HepG2 (cell line): ENCODE measurements around the gene HS3ST3B1.

ENCODE experiments used
- CC2D1A ChIP-seq: sonication (generic); formaldehyde crosslinking; IDR thresholded peaks from 2 replicates; pipeline ENCODE4 v1.8.1; 2023; ENCODE audit warnings: mild to moderate bottlenecking, missing genetic modification reagents
- FOXK2 ChIP-seq: fragments of 450-650 bp; IDR thresholded peaks from 2 replicates; pipeline ENCODE4 v1.6.1; 2016
- HNRNPH1 ChIP-seq: fragments of 200-400 bp; formaldehyde crosslinking; optimal IDR thresholded peaks from 2 replicates; pipeline ENCODE3; 2017; ENCODE audit warnings: mild to moderate bottlenecking, low read depth, low read length
- SP2 ChIP-seq: sonication (generic); formaldehyde crosslinking; IDR thresholded peaks from 2 replicates; pipeline ENCODE4 v1.5.1; 2020; ENCODE audit warnings: mild to moderate bottlenecking, missing genetic modification reagents
- ZFP37 ChIP-seq: sonication (generic); formaldehyde crosslinking; IDR thresholded peaks from 2 replicates; pipeline ENCODE4 v1.4.0; 2020; ENCODE audit warnings: missing genetic modification reagents, borderline replicate concordance
- ZNF644 ChIP-seq: IDR thresholded peaks from 2 replicates; pipeline ENCODE4 v1.6.1; 2016; ENCODE audit warnings: low read depth
- ZNF720 ChIP-seq: sonication (generic); formaldehyde crosslinking; IDR thresholded peaks from 2 replicates; pipeline ENCODE4 v1.4.0; 2020; ENCODE audit warnings: missing genetic modification reagents
- ZNF83 ChIP-seq: sonication (generic); formaldehyde crosslinking; IDR thresholded peaks from 2 replicates; pipeline ENCODE4 v1.4.0; 2020; ENCODE audit warnings: missing genetic modification reagents, mild to moderate bottlenecking, borderline replicate concordance
- TF ChIP-seq, protein P1 (sequence below): fragments of 450-650 bp; IDR thresholded peaks from 2 replicates; pipeline ENCODE4 v1.6.1; 2016

DNA sequence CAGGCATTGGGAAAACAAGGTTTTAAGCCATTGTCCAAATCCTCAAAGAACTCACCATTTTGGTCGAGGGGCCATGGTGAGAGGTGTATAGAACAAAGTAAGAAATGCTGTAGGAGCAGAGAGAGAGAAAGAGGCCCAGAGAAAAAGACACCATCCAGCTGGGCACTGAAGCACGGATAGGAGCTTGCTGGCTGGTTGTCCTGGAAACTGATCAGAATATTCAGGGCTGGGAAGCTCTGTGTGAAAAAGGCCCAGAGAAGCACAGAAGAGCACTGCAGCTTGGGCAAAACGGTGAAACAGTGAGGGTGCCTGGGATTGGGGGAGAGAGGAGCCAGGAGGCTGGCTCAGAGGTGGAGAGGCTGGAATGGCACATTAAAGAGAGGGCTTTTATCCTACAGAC is 16.5 kb downstream of the HS3ST3B1 start:
- no peak for TF ChIP-seq ZFP37 (CRISPR knock-in tag)
- no peak for TF ChIP-seq FOXK2
- TF ChIP-seq ZNF644, result no peak
- no peak for TF ChIP-seq ZNF83 (CRISPR knock-in tag)
- no peak for TF ChIP-seq SP2 (CRISPR knock-in tag)
- TF ChIP-seq ZNF720 (CRISPR knock-in tag), result no peak
- TF ChIP-seq HNRNPH1, result no peak
- no peak for TF ChIP-seq CC2D1A (CRISPR knock-in tag)
- TF ChIP-seq, protein P1, sequence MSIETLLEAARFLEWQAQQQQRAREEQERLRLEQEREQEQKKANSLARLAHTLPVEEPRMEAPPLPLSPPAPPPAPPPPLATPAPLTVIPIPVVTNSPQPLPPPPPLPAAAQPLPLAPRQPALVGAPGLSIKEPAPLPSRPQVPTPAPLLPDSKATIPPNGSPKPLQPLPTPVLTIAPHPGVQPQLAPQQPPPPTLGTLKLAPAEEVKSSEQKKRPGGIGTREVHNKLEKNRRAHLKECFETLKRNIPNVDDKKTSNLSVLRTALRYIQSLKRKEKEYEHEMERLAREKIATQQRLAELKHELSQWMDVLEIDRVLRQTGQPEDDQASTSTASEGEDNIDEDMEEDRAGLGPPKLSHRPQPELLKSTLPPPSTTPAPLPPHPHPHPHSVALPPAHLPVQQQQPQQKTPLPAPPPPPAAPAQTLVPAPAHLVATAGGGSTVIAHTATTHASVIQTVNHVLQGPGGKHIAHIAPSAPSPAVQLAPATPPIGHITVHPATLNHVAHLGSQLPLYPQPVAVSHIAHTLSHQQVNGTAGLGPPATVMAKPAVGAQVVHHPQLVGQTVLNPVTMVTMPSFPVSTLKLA, result no peak
